Gastrocnemius medialis (tissue), 4 donors: Measurements from ENCODE around the gene GSTT2B.

Experiments
- CTCF ChIP-seq, 5 experiments: fragments of 450-650 bp in 3 of 5; fragments of 200-600 bp in 2 of 5; sonication (generic) in 2 of 5; IDR thresholded peaks in 4 of 5; conservative IDR thresholded peaks in 1 of 5; 1 replicate in 4 of 5; 2 replicates in 1 of 5; pipeline ENCODE4 v1.5.1; 2016 to 2019; ENCODE audit warnings: antibody characterized with exemption in 5 of 5, mild to moderate bottlenecking in 3 of 5, moderate library complexity in 3 of 5
- POLR2A ChIP-seq, 2 donors: fragments of 450-650 bp; IDR thresholded peaks; one replicate each; pipeline ENCODE4 v1.6.1; 2017; ENCODE audit warnings: antibody characterized with exemption in 2 of 2, mild to moderate bottlenecking in 2 of 2, moderate library complexity in 2 of 2

GRCh38 chr22:23922921-23923320, 38.1 kb downstream of the GSTT2B start:
- TF ChIP-seq CTCF (IDR thresholded peaks at IDR 0.05 in 4 of 5, conservative IDR thresholded peaks at IDR 0.05 in 1 of 5) (no peak), POLR2A (IDR thresholded peaks at IDR 0.05) (no peak)
